Left forelimb (tissue), 1 donor: ENCODE data around the gene PIGH.
"Not testable (repeated sequence)": the region's sequence is repeated elsewhere in the genome, so short reads cannot be mapped to it uniquely, and the experiment has no call there.

Experiments
- DNase-seq: peaks from one replicate; pipeline ENCODE4 v3.0.0-alpha.2; 2018; ENCODE audit warnings: low spot score

The PIGH gene, protein sequence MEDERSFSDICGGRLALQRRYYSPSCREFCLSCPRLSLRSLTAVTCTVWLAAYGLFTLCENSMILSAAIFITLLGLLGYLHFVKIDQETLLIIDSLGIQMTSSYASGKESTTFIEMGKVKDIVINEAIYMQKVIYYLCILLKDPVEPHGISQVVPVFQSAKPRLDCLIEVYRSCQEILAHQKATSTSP

DNA sequence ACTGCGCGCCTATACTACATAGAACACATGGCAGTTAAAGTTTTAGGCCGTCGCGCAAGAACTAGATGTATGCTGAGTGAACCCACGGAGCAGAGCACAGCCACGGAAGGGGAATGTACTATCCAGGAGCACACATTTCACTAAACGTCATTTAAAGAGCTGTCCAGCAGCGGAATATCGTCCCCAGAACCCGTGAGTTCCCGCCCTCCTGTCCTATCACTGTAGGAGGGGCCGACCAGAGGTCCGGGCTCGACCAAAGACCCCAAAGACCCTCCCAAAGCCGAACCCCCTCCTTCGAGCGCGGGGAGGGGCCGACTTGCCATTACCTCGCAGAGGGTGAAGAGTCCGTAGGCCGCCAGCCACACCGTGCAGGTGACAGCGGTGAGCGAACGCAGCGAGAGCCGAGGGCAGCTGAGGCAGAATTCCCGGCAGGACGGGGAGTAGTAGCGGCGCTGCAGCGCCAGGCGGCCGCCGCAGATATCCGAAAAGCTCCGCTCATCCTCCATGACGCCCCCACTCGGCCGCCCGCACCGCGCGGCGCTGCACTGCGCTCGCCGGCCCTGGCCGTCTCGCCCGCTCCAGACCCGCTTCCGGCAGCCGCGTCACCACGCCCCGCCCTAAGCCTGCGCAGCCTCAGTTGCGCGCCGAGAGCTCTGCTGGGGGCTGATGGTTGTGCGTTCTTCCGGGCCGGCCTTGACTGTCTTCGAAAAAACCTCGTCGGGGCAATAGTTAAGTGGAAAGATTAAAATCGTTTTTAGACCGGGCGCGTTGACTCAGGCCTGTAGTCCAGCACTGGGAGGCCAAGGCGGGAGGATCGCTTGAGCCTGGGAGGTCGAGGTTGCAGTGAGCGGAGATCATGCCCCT is at the start of gene PIGH:
TSS of gene PIGH (minus strand) at position 571 of the 864 bp plus-strand sequence. CDS start at position 506, 65 bp downstream.
- peak; percentile 92 for DNase-seq

DNA sequence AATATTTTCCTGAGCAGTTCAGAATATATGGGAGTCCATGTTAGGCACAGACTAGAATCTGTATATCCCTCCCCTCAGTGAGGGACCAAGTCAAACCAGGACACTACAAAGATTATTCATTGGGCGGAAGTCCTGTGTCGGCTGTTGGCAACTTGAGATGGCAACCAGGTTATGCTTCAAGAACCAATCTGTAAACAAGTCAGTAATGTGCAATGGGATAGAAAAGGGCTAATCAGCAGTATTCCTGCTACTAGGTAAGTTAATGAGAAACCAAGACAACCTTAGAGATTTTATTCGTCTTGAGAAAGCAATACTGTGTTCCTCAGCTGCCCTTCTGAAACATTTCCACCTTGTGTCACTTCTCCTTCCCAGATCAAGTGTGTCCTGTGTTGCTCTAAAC is 46.1 kb upstream of the PIGH start:
- DNase-seq = no peak

DNA sequence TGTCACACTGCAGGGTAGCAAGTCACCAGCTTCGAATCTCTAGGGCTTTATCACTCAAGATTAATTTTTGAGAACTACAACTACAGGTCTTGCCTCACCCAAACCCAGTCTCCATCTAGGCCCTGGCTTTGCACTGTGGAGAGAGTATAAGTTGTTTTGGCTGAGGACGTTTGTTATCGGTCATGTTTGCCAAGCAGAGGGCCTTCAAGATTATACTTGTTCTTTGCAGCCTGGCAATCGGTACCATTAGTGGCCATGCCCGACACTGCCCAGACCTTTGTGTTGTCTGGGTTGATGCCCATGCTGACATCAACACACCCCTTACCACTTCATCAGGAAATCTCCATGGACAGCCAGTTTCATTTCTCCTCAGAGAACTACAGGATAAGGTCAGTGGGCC is 45.3 kb upstream of the PIGH start:
- DNase-seq = no peak

DNA sequence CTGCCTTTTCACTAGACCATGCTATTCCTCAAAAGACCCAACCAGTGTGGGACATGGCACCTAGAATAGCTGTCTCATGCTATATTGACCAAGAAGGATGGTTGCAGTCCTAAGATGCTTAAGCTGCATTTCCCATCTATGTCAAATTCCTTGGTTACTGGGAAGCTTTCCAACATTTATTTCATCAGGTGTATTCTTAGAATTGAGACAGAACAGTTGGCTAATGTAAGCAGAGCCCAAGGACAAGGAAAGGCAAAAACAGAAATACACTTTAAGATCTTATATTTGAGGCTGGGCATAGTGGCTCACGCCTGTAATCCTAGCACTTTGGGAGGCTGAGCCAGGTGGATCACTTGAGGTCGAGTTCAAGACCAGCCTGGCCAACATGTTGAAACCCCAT is 44.4 kb upstream of the PIGH start:
- DNase-seq = no peak

DNA sequence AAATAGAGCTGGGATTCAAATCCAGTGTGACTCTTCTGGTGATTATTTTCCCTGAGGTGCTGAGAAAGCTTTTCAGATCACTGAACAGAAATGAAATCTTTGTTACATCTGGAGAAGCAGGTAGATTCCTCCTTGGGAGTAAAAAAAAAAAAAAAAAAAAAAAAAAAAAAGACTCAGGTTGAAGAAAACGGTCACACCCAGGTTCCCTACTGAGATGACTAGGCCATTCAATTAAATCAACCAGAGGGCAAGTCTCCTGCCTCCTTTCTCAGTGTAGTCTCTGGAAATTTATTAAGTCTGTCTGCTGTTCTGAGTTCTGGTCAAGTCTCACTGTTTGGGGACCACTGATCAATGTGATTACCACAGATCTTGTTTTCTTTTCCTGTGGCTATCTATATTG is 43.6 kb upstream of the PIGH start:
- no peak for DNase-seq

DNA sequence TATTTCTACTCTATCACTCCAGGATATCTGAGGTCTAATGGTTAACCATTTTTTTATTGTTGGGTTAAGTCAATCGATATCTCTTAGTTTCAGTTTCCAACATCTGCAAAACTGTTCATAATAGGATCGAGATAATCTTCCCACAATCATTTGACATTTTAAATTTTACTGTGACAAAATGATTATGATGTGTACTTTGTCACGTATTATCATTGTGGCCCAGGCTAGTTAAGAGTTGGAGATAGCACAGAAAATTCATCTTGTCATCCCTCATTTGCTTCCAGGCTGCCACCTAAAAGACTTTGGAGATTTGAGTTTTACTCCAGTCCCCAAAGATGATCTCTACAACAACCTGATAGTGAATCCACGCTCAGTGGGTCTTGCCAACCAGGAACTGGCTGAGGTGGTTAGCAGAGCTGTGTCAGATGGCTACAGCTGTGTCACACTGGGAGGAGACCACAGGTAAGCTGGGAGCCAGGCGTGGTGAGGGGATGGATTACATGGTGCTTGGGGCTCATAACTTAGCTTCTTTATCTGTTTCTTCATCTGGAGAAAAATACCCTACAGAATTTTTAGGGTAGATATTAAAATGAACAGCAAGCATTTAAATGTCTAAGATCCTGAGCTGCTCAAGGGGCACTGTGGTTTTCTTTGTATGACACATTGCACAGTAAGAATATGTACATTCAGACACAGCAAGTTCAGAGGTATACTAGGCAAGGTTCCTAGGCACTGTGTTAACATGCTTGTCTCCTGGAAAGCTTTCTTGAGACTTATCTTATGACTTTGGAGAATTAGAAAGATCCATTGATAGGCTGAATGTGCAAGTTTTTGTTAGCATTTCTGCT is 42.1 kb upstream of the PIGH start:
- DNase-seq = no peak

DNA sequence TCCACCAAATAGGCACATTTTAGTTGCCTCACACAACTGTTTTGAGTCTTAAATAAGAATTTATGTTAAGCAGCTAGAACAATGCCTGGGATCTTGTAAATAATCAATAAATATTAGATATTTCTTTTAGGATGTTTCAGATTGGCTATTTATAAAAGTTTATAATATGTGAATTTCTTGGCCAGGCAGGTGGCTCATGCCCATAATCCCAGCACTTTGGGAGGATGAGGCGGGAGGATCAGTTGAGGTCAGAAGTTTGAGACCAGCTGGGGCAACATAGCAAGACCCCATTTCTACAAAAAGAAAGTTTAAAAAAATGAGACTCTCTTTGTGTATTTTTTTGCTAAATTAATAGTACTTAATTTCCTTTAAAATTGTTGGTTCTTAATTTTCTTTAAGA is 41.4 kb upstream of the PIGH start:
- DNase-seq = no peak

DNA sequence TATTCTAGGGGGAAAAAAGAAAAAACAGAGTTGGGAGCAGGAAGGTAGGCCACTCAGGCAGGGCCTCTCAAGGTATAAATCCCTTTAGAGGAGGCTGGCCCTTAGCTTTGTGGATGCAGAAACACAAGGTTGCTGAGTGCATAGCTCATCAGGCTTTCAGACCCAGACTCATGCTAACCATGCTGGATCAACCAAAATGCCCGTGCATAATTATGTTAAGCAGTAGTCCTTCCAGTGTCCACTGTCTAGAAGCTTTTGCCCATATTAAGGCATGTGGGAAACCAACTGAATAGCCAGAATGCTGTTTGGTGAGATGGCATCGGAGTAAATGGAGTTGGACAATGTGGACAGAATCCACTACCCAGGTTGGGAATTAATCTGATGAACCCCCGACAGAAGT is 38.6 kb upstream of the PIGH start:
- no peak for DNase-seq

DNA sequence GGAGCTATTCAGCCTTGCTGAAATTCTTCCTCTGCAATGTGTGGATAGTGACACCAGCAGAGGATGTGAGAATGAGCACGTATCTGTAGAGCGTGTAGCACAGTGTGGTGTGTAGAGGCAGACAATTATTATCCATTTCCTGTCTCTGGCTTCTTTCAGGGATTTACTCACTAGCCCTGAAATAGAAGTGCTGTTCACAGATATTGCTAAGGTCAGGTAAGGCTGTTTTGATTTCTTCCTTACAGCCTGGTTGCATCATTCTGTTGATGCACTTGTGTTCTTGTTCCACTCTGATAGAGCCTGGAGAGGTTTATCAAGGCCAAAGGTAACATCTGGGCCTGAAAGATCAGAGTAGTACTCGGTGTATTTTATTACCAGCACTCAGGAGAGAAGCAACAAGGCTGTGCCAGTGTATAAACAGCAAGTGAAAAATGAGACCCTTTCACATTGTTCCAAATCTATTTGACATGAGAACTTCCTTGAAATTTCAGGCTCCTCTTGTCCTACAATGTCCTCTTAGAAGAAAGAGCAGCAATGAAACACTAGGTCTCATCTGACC is 36.4 kb upstream of the PIGH start:
- no peak for DNase-seq

DNA sequence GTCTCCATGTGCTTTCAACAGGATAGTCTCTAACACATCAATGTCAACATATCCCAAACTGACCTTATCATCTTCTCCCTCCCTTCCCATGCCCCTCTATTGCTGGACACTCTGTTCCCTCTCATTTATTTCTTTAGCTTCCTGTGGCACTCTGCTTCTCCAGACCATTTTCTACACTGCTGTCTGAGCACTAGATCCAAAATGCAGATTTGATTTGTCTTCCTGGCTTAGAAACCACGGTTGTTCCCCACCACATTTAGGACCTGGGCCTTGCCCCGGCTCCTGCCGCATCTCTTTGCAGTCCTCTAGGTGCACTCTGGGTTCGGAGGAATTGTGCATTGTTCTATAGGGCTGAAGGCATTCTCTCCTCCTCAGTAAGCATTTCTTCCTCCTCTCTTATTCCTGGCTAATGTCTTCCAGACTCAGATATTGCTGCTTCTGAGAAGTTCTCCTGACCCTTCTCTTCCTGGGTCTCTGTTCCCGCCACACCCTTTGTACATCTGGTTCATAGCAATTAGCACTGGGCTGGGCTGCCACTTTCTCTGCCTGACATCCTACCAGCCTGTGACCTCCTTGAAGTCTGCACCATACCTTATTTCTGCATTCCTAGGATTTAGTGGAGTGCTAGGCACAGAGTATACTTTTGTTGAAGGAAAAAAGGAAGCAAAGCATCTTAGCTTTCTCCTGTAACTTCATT is 33.5 kb upstream of the PIGH start:
- DNase-seq = no peak

DNA sequence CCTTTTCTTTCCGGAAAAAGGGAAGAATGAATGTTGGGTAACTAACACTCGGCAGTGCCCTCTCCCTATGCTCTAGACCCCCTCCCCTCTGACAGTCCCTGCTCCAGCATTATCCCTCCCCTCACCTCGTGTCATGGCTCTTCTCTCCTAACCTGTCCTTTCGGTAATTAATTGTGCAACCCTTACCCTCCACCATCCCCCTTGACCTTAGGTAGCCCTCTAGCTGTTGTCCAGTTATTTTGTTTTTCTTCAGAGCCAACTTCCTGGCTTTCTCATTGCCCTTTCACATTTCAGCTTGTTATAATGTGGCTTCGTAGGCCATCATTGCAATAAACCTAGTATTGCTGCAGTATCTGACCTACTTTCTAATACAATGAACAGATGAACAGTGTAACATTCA is 30.9 kb upstream of the PIGH start:
- DNase-seq = no peak

DNA sequence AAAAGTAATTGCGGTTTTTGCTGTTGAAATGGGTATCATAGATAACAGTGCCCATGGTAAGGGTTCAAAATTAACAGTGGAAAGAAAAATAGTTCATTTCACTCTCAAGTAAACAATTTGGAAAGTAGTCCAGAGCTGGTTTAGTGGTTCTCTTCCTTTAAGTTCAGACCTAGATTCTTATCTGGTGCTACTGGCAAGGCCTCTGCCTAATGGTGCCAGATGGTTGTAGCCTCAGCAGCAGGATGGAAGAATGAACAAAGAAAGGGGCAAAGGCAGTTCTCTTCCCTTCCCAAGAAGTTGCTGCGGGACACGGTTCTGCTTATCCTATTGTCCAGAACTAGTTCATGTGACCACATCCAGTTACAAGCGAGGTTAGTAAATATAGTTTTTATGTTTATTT is 30.1 kb upstream of the PIGH start:
- no peak for DNase-seq

DNA sequence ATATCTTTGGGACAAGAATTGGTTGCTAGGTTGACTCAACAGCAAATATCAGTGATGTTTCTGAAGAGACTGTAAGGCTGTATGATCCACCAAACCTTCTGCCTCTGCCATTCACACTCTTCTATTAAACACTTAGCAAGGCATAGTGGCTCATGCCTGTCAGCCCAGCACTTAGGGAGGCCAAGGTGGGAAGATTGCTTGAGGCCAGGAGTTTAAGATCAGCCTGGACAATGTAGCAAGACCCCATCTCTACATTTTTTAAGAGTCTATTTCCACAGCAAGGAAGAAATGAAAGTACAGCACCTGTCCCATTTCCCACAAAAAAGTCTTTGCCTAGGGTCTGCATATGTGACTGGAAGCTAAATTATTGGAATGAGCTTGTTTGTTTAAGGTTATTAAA is 27.5 kb upstream of the PIGH start:
- DNase-seq = no peak

DNA sequence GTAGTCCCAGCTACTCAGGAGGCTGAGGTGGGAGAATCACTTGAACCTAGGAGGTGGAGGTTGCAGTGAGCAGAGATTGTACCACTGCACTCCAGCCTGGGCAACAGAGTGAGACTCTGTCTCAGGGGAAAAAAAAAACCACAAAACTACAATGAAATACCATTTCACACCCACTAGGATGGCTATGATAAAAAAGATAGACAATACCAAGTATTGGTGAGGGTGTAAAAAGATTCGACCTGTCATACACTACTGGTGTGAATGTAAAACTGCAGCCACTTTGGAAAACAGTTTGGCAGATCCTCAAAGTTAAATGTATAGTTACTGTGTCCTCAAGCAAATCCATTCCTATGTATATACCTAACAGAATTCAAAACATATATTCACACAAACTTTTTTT is 26.1 kb upstream of the PIGH start:
- not testable (repeated sequence) for DNase-seq

DNA sequence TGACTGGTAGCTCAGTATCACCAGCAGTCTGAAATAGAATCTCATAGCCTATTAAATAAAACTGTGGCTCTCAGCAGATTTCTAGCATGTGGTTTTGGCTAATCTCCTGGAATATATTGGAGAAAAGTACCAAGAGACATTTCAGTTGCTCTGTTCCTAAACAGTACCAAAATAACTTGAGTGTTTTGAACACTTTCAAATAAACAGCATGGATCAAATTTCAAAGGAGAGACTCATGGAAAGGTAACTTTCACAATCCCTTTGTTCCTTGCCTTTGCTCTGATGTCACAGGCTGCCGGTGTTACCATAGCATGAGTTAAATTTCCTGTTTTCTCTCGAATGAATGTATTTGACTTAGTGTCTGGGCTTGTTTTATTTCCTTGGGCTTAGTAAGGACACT is 23.0 kb upstream of the PIGH start:
- DNase-seq = no peak

DNA sequence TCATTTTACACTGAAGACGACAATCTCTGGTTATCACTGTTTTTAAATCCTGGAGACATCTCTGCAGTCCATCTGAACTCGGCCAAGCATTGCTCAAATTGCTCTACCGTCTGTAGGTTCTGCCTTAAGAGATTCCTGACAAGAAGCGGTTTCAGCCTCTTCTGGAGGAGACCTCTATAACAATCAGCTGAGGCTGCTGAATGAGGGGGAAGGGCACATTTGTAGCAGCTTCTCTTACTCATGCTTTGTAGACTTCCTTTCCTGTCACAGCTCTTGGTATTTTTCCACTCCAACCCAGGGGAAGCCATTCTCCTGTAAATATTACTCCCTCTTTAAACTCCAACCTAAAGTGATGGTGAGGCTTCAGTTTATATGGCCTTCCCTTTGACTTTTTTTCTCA is 22.6 kb upstream of the PIGH start:
- no peak for DNase-seq

DNA sequence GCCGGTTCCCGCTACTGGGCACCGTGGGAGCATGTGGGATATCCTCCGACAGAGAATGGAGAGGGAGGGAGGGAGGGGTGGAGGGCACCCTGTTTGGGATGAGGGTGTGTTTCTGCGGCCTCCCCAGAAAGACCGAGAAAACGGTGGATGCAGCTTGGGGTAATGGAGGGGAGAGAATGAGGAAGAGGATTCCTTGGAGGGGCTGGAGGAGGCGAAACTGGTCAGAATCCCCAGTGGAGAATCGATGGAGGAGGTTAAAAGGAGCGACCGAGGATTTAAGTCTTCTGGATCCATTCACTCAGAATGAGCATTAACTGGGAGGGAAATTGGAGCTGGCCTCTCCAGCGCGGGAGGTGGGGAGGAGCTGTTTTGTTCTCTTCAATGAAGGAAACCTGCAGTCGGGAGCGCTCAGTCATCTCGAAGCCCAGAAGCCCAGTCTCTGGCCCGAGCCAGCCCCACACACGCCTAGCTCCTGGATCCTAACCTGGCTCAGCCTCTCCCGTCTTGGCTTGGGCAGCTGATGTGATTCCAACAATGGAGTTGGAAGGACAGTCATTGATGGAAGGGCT is 20.2 kb upstream of the PIGH start:
- DNase-seq = no peak

DNA sequence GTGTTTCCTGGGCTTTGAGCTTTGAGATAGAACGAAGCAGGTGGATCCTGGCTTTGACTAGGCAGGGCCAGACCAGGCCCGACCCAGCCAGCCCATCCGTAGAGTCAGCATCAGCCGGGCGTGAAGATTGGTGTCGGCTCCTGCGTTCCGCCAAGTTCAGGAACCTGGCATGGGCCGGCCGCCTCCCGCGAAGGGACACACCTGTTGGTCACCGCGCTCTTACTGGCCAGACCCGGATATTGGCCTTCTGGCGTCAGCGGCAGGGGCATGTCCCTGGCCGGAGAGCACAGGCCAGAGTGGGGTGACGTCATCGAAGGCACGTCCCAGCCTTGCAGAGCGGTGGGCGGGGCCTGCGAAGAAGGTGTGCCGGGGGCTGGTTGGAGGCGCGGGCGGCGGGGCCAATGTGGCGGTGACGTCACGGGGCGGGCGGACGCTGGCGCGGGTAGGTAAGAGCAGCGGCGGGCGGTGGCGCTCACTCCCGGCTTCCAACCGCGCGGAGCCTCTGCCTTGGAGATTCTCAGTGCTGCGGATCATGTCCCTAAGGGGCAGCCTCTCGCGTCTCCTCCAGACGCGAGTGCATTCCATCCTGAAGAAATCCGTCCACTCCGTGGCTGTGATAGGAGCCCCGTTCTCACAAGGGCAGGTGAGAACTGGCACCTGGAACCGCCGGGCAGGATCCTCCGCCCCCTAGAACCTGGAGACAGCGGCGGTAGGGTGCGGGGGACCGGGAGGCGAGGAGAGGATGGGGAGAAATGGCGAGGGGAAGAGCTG is 19.6 kb upstream of the PIGH start, which contains the start of gene ARG2:
TSS of gene ARG2 (plus strand) at position 475 of the 771 bp plus-strand sequence. CDS start at position 533, 58 bp downstream.
- peak; percentile 86 for DNase-seq

DNA sequence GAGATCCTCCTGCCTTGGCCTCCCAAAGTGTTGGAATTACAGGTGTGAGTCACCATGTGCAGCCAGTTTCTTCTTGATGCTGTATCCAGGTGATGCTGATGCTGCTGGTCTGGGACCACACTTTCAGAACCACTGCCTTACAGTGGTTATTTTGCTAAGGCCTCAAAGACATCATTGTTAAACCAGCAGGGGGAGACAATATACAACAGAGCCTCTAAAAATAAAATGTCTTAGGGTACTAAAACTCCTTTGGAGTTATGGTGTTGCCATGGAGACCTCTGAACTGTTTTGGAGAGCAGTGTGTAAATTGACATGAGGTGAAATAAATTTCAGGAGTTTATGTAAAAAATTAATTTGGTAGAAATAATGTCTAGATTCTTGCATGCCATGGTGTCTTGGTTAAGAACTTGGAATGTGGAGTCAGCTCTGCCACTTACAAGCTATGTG is 18.6 kb upstream of the PIGH start:
- no peak for DNase-seq

DNA sequence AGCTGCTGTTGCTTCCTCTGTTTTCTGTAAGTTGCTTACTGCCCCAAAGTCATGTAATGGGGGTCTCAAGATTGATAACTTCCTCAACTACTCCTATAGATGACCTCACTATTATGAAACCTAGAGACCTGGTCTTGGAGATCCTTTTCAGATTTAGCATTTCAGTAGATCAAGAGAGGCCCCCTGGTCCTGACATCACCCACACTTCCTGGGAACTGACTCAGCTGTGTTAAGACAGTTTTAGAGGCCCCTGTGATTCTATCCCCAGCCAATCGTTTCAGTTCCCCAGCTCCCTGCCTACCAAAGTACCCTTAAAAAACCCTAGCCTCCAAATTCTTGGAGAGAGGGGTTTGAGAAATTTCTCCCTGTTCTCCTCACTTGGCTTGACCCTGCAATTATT is 10.4 kb upstream of the PIGH start:
- no peak for DNase-seq
